NCI-H526 (cell line): ENCODE results near the gene PRTN3.
"Not testable (repeated sequence)": the region's sequence is repeated elsewhere in the genome, so short reads cannot be mapped to it uniquely, and the experiment has no call there.

ENCODE experiments used
- DNase-seq, 2 experiments: peaks; one replicate each; lab custom pipeline; 2025; lab: John Stamatoyannopoulos, UW

Gene PRTN3

GRCh38 chr19:866769-867300, 26.0 kb downstream of the PRTN3 start:
- DNase-seq = no peak

GRCh38 chr19:867301-867793, 26.5 kb downstream of the PRTN3 start:
- no peak for DNase-seq

- no peak for DNase-seq
Measured at GRCh38 chr19:867855-868457, 27.2 kb downstream of the PRTN3 start.

- no peak for DNase-seq
Measured at GRCh38 chr19:868458-869244, 27.9 kb downstream of the PRTN3 start.

GRCh38 chr19:869245-870177, 28.7 kb downstream of the PRTN3 start:
- no peak for DNase-seq

GRCh38 chr19:870314-870713, 29.5 kb downstream of the PRTN3 start:
- no peak for DNase-seq

- no peak for DNase-seq
Measured at GRCh38 chr19:870963-871401, 30.2 kb downstream of the PRTN3 start.

GRCh38 chr19:871446-872265, 30.9 kb downstream of the PRTN3 start:
- DNase-seq = no peak

- DNase-seq = peak in 1 of 2 experiments; percentile 31
Measured at GRCh38 chr19:872266-872951, 31.6 kb downstream of the PRTN3 start.

GRCh38 chr19:873084-873483, 32.3 kb downstream of the PRTN3 start:
- no peak for DNase-seq

GRCh38 chr19:873561-874041, 32.8 kb downstream of the PRTN3 start:
- DNase-seq = no peak

- no peak for DNase-seq
Measured at GRCh38 chr19:875265-875879, 34.6 kb downstream of the PRTN3 start.

- DNase-seq = no peak
Measured at GRCh38 chr19:876089-876488, 35.3 kb downstream of the PRTN3 start.

GRCh38 chr19:876780-877314, 36.0 kb downstream of the PRTN3 start:
- no peak for DNase-seq

- not testable (repeated sequence) for DNase-seq
Measured at GRCh38 chr19:877992-878660, 37.3 kb downstream of the PRTN3 start.

GRCh38 chr19:878751-879561, 38.2 kb downstream of the PRTN3 start:
- DNase-seq = not testable (repeated sequence)

GRCh38 chr19:879711-880438, 39.1 kb downstream of the PRTN3 start:
- no peak for DNase-seq
